Fibroblast of mammary gland (primary cell): ENCODE data around the gene NFIL3.

Source experiments
- DNase-seq: peaks from one replicate; pipeline ENCODE4 v3.0.0-alpha.2; 2010; ENCODE audit warnings: low read depth
- H3K4me3 ChIP-seq: 2 replicates; pipeline ENCODE4 v1.5.1; 2011; ENCODE audit warnings: low read depth, mild to moderate bottlenecking, low read length, moderate library complexity; ENCODE audit not compliant: control insufficient read depth
- CTCF ChIP-seq: conservative IDR thresholded peaks from 2 replicates; pipeline ENCODE4 v1.5.1; 2011; ENCODE audit warnings: low read depth, low read length, inconsistent platforms; ENCODE audit not compliant: control insufficient read depth, insufficient read depth

Gene NFIL3

GRCh38 chr9:91359083-91359482 lies 64.5 kb downstream of the NFIL3 start:
- DNase-seq: no peak
- no peak for TF ChIP-seq CTCF
- H3K4me3 ChIP-seq: no peak overlapping the region
